ENCODE measurements around the gene ALDH3B2.
"Not testable (repeated sequence)": the region's sequence is repeated elsewhere in the genome, so short reads cannot be mapped to it uniquely, and the experiment has no call there.

ALDH3B2 gene

GRCh38 chr11:67674442-67674871, at the start of gene ALDH3B2:
Gene ALDH3B2 (minus strand): TSS chr11:67674623. CDS start chr11:67666935, 7,688 bp downstream.
- no peak for DNase-seq (ENCODE audit: low spot score)

GRCh38 chr11:67723036-67723435, 48.6 kb upstream of the ALDH3B2 start:
- DNase-seq (ENCODE audit: low spot score): not testable (repeated sequence)

GRCh38 chr11:67716226-67716625, 41.8 kb upstream of the ALDH3B2 start:
- DNase-seq (ENCODE audit: low spot score): not testable (repeated sequence)

- not testable (repeated sequence) for DNase-seq (ENCODE audit: low spot score)
Measured at GRCh38 chr11:67715801-67716200, 41.4 kb upstream of the ALDH3B2 start.

GRCh38 chr11:67713892-67714509, 39.6 kb upstream of the ALDH3B2 start:
- DNase-seq (ENCODE audit: low spot score): not testable (repeated sequence)

- DNase-seq (ENCODE audit: low spot score): not testable (repeated sequence)
Measured at GRCh38 chr11:67711676-67712075, 37.3 kb upstream of the ALDH3B2 start.

- not testable (repeated sequence) for DNase-seq (ENCODE audit: low spot score)
Measured at GRCh38 chr11:67711212-67711611, 36.8 kb upstream of the ALDH3B2 start.

- DNase-seq (ENCODE audit: low spot score): not testable (repeated sequence)
Measured at GRCh38 chr11:67709806-67710205, 35.4 kb upstream of the ALDH3B2 start.

GRCh38 chr11:67705264-67705663, 30.8 kb upstream of the ALDH3B2 start:
- DNase-seq (ENCODE audit: low spot score): no peak

GRCh38 chr11:67704524-67704923, 30.1 kb upstream of the ALDH3B2 start:
- DNase-seq (ENCODE audit: low spot score): no peak

GRCh38 chr11:67703709-67704108, 29.3 kb upstream of the ALDH3B2 start:
- DNase-seq (ENCODE audit: low spot score): not testable (repeated sequence)

GRCh38 chr11:67700548-67701262, 26.3 kb upstream of the ALDH3B2 start:
- DNase-seq (ENCODE audit: low spot score): no peak

GRCh38 chr11:67700141-67700540, 25.7 kb upstream of the ALDH3B2 start:
- no peak for DNase-seq (ENCODE audit: low spot score)

GRCh38 chr11:67699521-67699920, 25.1 kb upstream of the ALDH3B2 start:
- DNase-seq (ENCODE audit: low spot score): no peak

GRCh38 chr11:67698247-67698646, 23.8 kb upstream of the ALDH3B2 start:
- DNase-seq (ENCODE audit: low spot score): no peak

GRCh38 chr11:67697846-67698245, 23.4 kb upstream of the ALDH3B2 start:
- DNase-seq (ENCODE audit: low spot score): no peak

GRCh38 chr11:67696998-67697397, 22.6 kb upstream of the ALDH3B2 start:
- DNase-seq (ENCODE audit: low spot score): no peak

- DNase-seq (ENCODE audit: low spot score): no peak
Measured at GRCh38 chr11:67695606-67696005, 21.2 kb upstream of the ALDH3B2 start.

GRCh38 chr11:67694875-67695555, 20.6 kb upstream of the ALDH3B2 start:
- DNase-seq (ENCODE audit: low spot score): no peak

- peak; percentile 26 for DNase-seq (ENCODE audit: low spot score)
Measured at GRCh38 chr11:67691149-67691548, 16.7 kb upstream of the ALDH3B2 start.

- no peak for DNase-seq (ENCODE audit: low spot score)
Measured at GRCh38 chr11:67689178-67689577, 14.8 kb upstream of the ALDH3B2 start.

GRCh38 chr11:67687986-67688385, 13.6 kb upstream of the ALDH3B2 start:
- DNase-seq (ENCODE audit: low spot score): no peak
